ENCODE measurements around the gene AFAP1L1.

AFAP1L1 gene

DNA sequence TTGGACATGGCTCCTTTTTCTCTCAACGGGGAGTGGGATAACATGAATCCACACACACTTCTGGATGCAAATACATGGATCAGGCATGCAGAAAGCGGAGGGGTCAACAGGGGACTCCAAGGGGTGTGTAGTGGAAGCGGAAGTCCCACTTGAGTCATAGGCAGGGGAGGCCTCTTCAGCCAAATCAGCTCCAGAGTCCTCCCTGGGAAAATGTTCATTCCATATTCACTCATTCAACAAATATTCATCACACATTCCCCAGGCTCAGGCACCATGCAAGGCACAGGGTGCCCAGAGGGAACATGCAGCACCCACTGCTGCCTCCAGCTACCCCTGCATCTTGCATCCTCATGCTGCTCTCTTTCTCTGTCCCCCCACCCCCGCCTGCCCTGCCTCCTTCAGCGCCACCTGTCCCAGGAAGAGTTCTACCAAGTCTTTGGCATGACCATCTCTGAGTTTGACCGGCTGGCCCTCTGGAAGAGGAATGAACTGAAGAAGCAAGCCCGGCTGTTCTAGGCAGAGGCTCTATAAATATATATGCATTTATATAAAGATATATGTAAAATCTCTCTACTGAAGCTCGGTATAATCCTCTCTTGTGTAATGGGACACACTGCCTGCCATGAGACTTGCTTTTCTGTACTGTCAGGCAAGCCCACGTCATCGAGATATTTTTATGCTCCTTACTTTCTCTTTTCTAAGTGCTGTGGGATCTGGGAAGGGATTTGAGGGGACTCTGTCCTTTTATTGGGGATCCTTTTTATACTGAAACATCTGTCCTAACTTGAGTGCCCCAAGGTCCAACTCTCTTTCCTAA is 13.6 kb upstream of the AFAP1L1 start:
- in situ Hi-C loops (cut with MboI; ENCODE audit: low sequenced_read_pairs) = loop anchor here (25.0 kb wide), 1 partner anchor 521 kb away; no protein-coding TSS in a partner anchor

DNA sequence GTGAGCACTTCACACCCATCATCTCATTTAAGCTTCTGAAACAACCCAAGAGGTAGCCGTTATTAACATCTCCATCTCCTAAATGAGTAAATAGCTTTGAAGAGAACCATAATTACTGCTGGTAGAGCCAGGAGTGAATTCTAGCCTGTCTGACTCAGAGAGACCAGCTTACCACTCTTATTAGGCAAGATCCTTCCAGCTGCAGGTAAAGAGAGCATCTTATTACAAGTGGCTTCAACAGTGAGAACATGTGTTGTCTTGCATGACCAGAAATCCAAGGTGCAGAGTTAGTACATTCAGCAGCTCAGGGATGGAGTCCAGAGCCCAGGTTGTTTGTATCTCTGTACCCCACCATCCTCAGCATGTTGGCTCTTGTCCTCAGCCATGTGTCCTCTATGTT is 10.9 kb upstream of the AFAP1L1 start:
- in situ Hi-C loops (cut with MboI; ENCODE audit: low sequenced_read_pairs) = loop anchor here (25.0 kb wide), 1 partner anchor 523 kb away; no protein-coding TSS in a partner anchor

GRCh38 chr5:149261246-149261645 is 10.4 kb upstream of the AFAP1L1 start:
- in situ Hi-C loops (cut with MboI; ENCODE audit: low sequenced_read_pairs) = loop anchor here (25.0 kb wide), 1 partner anchor 524 kb away; no protein-coding TSS in a partner anchor

GRCh38 chr5:149262315-149262714 is 9.3 kb upstream of the AFAP1L1 start:
- in situ Hi-C loops (cut with MboI; ENCODE audit: low sequenced_read_pairs) = loop anchor here (25.0 kb wide), 1 partner anchor 525 kb away; no protein-coding TSS in a partner anchor

- in situ Hi-C loops (cut with MboI; ENCODE audit: low sequenced_read_pairs) = loop anchor here (25.0 kb wide), 1 partner anchor 527 kb away; no protein-coding TSS in a partner anchor
These were observed 7.1 kb upstream of the AFAP1L1 start for GRCh38 chr5:149264439-149265067.

- in situ Hi-C loops (cut with MboI; ENCODE audit: low sequenced_read_pairs) = loop anchor here (25.0 kb wide), 1 partner anchor 528 kb away; no protein-coding TSS in a partner anchor
These were observed 6.6 kb upstream of the AFAP1L1 start for GRCh38 chr5:149265068-149265465.

GRCh38 chr5:149265597-149265996 is 6.1 kb upstream of the AFAP1L1 start:
- in situ Hi-C loops (cut with MboI; ENCODE audit: low sequenced_read_pairs) = loop anchor here (25.0 kb wide), 1 partner anchor 528 kb away; no protein-coding TSS in a partner anchor

DNA sequence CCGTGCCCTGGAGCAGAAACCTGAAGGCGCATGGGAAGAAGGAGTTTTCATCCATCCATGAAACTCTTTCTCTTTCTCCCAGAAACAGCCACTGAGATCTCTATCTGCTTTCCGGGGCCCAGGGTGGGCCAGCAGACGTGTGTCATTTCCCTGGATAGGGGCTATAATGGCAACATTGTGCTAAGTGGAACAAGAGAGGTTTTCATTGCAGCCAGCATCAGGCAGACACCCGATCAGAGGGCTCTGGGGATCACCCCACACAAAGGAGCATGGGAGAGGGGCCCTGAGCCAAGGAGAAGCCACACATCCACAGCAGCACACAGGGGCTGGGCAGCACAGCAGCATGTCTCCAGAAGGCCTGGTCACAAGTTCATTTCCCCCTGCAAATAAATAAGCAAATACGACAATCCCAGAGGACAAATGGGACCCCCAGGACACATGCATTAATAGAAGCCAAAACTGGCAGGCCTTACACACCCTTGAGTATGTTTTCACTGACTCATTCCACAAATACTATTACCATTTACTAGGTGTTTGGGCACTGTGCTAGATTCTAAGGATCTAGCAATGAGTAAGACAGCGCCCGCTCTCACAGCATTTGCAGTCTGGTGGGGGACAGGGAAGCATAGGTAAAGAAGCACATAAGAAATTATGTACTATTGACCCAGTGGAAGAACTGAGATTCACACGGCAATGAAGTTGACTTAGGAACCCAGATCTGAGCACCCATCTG is 4.3 kb upstream of the AFAP1L1 start:
- in situ Hi-C loops (cut with MboI; ENCODE audit: low sequenced_read_pairs) = loop anchor here (25.0 kb wide), 1 partner anchor 530 kb away; no protein-coding TSS in a partner anchor

GRCh38 chr5:149268928-149269557 is 2.6 kb upstream of the AFAP1L1 start:
- in situ Hi-C loops (cut with MboI; ENCODE audit: low sequenced_read_pairs) = loop anchor here (25.0 kb wide), 1 partner anchor 532 kb away; no protein-coding TSS in a partner anchor

DNA sequence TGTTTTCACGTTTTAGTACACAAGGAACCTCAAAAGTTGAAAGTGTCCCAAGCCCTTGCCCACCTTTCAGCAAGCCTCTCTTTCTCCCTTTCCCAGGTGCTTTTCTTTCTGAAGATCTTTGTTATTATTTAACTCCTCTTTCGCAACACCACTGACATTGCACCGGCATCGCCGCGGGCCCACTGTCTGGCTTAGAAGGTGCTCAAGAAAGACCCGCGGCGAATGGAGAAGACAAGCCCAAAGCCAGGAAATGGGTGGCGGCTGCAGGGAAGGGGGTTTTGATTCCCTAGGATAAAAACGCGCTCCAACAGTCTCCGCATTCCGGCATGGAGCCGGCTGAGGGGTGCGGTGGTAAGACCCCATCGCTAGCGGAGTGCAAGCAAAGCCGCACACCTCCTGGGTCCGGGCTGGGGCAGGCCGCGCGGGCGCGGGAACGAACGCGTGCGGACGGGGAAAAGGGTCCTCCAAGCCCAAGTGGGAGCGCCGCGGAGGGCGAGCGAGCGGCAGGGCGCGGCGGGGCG is 404 bp upstream of the AFAP1L1 start:
- in situ Hi-C loops (cut with MboI; ENCODE audit: low sequenced_read_pairs) = loop anchor here (25.0 kb wide), 1 partner anchor 534 kb away; no protein-coding TSS in a partner anchor

GRCh38 chr5:149272781-149273180 is 1.1 kb downstream of the AFAP1L1 start:
- in situ Hi-C loops (cut with MboI; ENCODE audit: low sequenced_read_pairs) = loop anchor here (25.0 kb wide), 1 partner anchor 535 kb away; no protein-coding TSS in a partner anchor

DNA sequence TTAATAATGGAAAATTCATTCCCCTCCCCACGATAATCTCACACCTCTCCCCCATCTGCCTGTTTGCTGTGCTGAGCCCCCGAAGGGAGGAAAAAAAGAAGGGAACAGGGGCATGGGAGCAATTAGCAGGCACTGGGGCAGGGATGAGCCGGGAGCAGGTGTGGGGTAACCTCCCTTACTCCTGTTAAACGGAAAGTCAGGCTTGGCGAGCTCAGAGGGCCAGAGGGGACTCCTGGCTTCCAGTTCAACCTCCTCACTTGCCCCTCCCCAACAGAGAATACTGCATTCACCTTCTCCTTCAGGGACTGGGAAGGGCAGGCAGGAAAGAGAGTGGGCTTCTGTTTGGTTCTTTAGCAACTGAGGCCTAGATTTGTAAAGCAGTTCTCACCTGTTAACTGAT is 1.6 kb downstream of the AFAP1L1 start:
- in situ Hi-C loops (cut with MboI; ENCODE audit: low sequenced_read_pairs) = loop anchor here (25.0 kb wide), 1 partner anchor 536 kb away; no protein-coding TSS in a partner anchor

DNA sequence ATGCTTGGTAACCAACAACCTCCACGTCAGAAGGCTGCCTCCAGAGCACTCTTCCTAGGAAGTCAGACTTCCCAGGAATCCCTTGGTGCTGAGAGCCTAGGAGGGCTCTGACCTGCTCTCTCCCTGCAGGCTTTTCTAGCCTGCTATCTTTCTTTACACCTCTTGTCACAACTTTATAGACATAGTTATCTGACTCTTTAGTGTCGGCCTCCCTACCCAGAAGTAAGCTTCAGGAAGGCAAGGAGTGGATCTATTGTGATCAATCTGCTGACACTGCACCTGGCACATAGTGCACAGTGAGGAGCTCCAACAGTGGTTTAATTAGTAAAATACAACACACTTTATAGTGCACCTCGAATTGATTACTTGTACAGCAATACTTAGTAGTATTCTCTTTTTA is 2.3 kb downstream of the AFAP1L1 start:
- in situ Hi-C loops (cut with MboI; ENCODE audit: low sequenced_read_pairs) = loop anchor here (25.0 kb wide), 1 partner anchor 537 kb away; no protein-coding TSS in a partner anchor

- in situ Hi-C loops (cut with MboI; ENCODE audit: low sequenced_read_pairs) = loop anchor here (25.0 kb wide), 1 partner anchor 538 kb away; no protein-coding TSS in a partner anchor
These were observed 3.3 kb downstream of the AFAP1L1 start for GRCh38 chr5:149274939-149275338.

DNA sequence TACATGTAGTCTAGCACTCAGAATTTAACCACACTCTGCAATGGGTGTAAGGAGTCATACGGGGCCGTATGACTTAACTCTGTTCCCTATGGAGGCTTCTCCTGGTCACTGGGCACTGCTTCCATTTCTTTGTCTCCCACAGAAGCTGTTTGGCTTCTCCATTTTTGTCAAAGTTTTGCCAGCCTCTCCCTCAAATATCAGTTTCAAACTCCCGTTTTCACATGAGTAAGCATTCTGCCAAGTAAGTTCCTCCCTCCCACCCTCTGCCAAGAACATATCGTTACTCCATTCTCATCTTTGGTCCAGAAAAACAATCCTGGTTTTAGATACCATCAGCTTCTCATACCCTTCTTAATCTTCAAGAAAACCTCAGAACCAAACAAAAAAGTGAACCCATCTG is 6.1 kb downstream of the AFAP1L1 start:
- in situ Hi-C loops (cut with MboI; ENCODE audit: low sequenced_read_pairs) = no loop called here

GRCh38 chr5:149278451-149279210 is 7.0 kb downstream of the AFAP1L1 start:
- in situ Hi-C loops (cut with MboI; ENCODE audit: low sequenced_read_pairs) = no loop called here

- in situ Hi-C loops (cut with MboI; ENCODE audit: low sequenced_read_pairs) = no loop called here
These were observed 8.0 kb downstream of the AFAP1L1 start for GRCh38 chr5:149279661-149280060.

DNA sequence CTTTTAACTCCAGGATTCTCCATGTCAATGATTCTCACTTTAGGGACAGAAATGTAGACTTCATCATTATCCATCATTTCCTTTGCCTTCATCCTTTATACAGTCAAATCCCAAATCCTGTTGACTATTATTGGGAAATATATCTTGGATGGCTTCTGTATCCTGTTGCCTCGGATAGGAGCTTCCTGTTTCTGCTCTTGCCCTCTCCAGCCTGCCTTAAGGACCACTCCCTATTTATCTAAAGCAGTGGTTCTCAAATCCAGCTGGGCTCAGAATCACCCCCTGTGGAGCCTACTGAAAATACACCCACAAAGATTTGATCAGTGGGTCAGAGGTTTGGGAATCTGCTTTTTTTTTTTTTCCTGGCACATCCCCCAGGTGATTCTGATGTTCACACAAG is 8.5 kb downstream of the AFAP1L1 start:
- in situ Hi-C loops (cut with MboI; ENCODE audit: low sequenced_read_pairs) = no loop called here

GRCh38 chr5:149280802-149281201 is 9.1 kb downstream of the AFAP1L1 start:
- in situ Hi-C loops (cut with MboI; ENCODE audit: low sequenced_read_pairs) = no loop called here
